ENCODE results near the gene KLHL14. TPM values are rescaled to one million over a fixed set of nuclear protein-coding genes. Genes with fewer than 3 reads are reported as not detected.

The KLHL14 gene, protein sequence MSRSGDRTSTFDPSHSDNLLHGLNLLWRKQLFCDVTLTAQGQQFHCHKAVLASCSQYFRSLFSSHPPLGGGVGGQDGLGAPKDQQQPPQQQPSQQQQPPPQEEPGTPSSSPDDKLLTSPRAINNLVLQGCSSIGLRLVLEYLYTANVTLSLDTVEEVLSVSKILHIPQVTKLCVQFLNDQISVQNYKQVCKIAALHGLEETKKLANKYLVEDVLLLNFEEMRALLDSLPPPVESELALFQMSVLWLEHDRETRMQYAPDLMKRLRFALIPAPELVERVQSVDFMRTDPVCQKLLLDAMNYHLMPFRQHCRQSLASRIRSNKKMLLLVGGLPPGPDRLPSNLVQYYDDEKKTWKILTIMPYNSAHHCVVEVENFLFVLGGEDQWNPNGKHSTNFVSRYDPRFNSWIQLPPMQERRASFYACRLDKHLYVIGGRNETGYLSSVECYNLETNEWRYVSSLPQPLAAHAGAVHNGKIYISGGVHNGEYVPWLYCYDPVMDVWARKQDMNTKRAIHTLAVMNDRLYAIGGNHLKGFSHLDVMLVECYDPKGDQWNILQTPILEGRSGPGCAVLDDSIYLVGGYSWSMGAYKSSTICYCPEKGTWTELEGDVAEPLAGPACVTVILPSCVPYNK
- total RNA-seq = 0.72 TPM
- long read RNA-seq, partial matches to known transcripts = 2 of 3 reads
- long read RNA-seq, other reads (novel, unspliced or antisense) = 1 of 3 reads

DNA sequence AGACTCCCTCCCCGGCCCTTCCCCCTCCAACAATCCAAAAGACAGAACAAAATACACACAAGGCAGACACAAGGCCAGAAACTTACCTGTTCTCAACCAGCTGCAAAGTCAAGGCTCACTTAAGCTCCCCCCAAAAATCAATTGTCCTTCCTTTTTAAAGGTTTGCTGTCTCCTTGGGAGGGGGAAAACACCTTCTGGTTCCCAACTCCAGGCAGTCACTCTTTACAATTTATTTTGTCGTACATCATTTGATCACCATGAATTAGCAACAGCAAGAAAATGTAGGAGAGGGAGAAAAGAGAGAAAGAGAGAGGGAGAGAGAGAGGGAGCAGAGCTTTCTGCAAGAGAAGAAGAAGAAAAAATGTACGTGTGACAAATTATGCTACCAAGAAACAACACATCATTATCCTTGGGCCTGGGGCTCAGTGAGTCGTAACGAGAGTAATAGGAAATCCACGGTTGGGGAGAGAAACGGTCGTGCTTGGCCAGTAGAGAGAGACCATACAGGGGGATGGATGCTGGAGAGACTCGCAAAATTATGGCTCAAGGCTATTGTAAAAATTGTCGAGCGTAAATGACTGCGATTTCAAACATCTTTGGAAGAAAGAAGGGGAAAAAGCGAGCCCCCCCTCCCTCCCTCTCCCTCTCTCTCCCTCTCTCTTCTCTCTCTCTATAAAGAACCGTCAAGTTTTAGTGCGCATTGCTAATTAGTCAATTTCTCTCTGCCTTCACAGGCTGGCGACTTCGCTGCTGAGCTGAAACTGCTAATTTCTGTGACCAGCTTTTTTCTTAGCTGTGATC is at the start of gene KLHL14:
Gene KLHL14, minus strand, starts transcription at position 443 of the 801 bp plus-strand sequence. CDS start 2,432 bp downstream, outside the sequence.
- no peaks in the 10 kb centered on the region for H3K9me3 ChIP-seq
- DNase-seq (no peak), ATAC-seq (no peak)
- TF ChIP-seq, protein P1, sequence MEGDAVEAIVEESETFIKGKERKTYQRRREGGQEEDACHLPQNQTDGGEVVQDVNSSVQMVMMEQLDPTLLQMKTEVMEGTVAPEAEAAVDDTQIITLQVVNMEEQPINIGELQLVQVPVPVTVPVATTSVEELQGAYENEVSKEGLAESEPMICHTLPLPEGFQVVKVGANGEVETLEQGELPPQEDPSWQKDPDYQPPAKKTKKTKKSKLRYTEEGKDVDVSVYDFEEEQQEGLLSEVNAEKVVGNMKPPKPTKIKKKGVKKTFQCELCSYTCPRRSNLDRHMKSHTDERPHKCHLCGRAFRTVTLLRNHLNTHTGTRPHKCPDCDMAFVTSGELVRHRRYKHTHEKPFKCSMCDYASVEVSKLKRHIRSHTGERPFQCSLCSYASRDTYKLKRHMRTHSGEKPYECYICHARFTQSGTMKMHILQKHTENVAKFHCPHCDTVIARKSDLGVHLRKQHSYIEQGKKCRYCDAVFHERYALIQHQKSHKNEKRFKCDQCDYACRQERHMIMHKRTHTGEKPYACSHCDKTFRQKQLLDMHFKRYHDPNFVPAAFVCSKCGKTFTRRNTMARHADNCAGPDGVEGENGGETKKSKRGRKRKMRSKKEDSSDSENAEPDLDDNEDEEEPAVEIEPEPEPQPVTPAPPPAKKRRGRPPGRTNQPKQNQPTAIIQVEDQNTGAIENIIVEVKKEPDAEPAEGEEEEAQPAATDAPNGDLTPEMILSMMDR (IDR thresholded peaks at IDR 0.05) = no peak
- H3K36me3 ChIP-seq = no peaks in the 10 kb centered on the region
- peak within 1 kb of the TSS; percentile 41 for H3K4me3 ChIP-seq
- H3K27ac ChIP-seq = no peak within 1 kb of the TSS
- peaks cover 28% of the 10 kb centered on the region for H3K27me3 ChIP-seq
- H3K4me1 ChIP-seq = no peaks in the 10 kb centered on the region
- intact Hi-C loops (cut with DNase I) = no loop called here

DNA sequence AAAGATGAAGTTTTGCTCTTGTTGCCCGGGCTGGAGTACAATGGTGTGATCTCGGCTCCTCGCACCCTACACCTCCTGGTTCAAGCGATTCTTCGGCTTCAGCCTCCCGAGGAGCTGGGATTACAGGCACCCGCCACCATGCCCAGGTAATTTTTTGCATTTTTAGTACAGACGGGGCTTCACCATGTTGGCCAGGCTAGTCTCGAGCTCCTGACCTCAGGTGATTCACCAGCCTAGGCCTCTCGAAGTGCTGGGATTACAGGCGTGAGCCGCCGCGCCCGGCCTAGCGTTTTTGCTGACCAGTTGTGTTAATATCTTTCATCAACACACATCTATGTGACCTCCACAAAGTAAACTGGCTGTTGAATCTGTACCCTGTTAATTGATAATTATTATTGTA is 49.4 kb upstream of the KLHL14 start:
- no peaks in the 10 kb centered on the region for H3K36me3 ChIP-seq
- TF ChIP-seq, protein P1 (IDR thresholded peaks at IDR 0.05) = no peak
- H3K4me3 ChIP-seq = no peak overlapping the region
- no peak overlapping the region for H3K27ac ChIP-seq
- DNase-seq (no peak), ATAC-seq (no peak)
- no peaks in the 10 kb centered on the region for H3K9me3 ChIP-seq
- no peaks in the 10 kb centered on the region for H3K27me3 ChIP-seq
- H3K4me1 ChIP-seq = no peaks in the 10 kb centered on the region
- intact Hi-C loops (cut with DNase I) = no loop called here

DNA sequence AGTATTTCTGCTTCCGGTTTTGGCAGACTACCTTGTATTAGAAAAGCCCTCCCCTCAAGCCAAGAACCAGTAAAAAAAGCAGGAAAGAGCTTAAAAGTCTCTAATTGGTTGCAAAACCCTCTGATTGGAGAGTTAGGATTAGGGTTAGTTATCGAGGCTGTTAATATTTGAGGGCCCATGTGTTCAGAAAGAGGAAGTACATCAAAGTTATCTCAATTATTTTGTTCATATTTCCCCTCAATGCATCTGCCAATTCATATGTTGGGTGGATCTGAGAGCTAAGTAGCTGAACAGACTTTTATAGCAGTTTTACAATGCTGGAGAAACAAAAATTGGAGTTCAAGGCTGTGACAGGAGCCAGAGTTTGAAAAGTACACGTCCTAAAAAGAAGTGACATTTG is 43.1 kb upstream of the KLHL14 start:
- intact Hi-C loops (cut with DNase I) = no loop called here

DNA sequence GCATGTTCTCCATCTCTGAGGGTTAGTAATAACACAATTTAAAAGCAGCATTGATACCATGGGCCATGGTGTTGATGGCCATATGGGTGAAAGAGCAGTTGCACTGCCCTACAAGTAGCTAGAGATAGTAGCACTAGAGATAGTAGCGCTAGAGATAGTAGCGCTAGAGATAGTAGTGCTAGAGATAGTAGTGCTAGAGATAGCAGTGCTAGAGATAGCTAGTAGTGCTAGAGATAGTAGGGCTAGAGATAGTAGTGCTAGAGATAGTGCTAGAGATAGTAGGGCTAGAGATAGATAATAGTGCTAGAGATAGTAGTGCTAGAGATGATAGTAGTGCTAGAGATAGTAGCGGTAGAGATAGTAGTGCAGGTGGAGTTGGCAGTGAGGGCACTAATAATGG is 39.5 kb upstream of the KLHL14 start:
- H3K4me3 ChIP-seq = no peak overlapping the region
- no peak for ATAC-seq
- TF ChIP-seq, protein P1 (IDR thresholded peaks at IDR 0.05) = no peak
- no peaks in the 10 kb centered on the region for H3K27me3 ChIP-seq
- no peak overlapping the region for H3K27ac ChIP-seq
- H3K9me3 ChIP-seq = no peaks in the 10 kb centered on the region
- no peak for DNase-seq
- intact Hi-C loops (cut with DNase I) = no loop called here
- no peaks in the 10 kb centered on the region for H3K36me3 ChIP-seq
- H3K4me1 ChIP-seq = no peaks in the 10 kb centered on the region

More for the DNA sequence above, 43.1 kb upstream of the KLHL14 start:
- H3K27ac ChIP-seq = no peak overlapping the region
- no peaks in the 10 kb centered on the region for H3K9me3 ChIP-seq
- H3K4me1 ChIP-seq = no peaks in the 10 kb centered on the region
- no peaks in the 10 kb centered on the region for H3K27me3 ChIP-seq
- no peak for DNase-seq
- H3K4me3 ChIP-seq = no peak overlapping the region
- ATAC-seq = no peak
- H3K36me3 ChIP-seq = no peaks in the 10 kb centered on the region
- TF ChIP-seq, protein P1 (IDR thresholded peaks at IDR 0.05) = no peak

DNA sequence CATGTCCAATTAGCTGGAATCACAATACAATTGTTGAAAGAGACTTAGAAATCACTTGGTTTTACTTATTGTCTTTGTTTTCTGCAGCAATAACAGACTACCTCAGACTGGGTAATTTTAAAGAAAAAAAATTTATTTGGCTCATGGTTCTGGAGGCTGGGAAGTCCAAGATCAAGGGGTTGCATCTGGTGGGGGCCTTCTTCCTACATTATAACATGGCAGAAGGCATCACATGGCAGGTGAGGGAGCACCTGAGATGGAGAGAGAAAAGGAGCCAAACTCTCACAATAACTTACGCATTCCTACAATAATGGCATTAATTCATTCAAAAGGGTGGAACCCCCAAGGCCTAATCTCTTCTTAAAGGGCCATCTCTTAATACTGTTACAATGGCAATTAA is 37.5 kb upstream of the KLHL14 start:
- intact Hi-C loops (cut with DNase I) = no loop called here
- Histone ChIP-seq H3K9me3 (no peaks in the 10 kb centered on the region), H3K4me1 (no peaks in the 10 kb centered on the region), H3K4me3 (no peak overlapping the region), H3K36me3 (no peaks in the 10 kb centered on the region), H3K27ac (no peak overlapping the region), H3K27me3 (no peaks in the 10 kb centered on the region)
- ATAC-seq = no peak
- TF ChIP-seq, protein P1 (IDR thresholded peaks at IDR 0.05) = no peak
- no peak for DNase-seq

Measured in upper lobe of right lung (tissue), 1 donor.